ENCODE measurements around the gene RHBDL1. TPM values are rescaled to one million over a fixed set of nuclear protein-coding genes. Genes with fewer than 3 reads are reported as not detected.

The RHBDL1 gene
- total and polyA plus RNA-seq, 9 of the 15 experiments (the other 6 are each of a cell fraction or from before 2014, with no cell fraction given) = 0.03 to 5.6 (median 1.3) TPM; not detected in 1

DNA sequence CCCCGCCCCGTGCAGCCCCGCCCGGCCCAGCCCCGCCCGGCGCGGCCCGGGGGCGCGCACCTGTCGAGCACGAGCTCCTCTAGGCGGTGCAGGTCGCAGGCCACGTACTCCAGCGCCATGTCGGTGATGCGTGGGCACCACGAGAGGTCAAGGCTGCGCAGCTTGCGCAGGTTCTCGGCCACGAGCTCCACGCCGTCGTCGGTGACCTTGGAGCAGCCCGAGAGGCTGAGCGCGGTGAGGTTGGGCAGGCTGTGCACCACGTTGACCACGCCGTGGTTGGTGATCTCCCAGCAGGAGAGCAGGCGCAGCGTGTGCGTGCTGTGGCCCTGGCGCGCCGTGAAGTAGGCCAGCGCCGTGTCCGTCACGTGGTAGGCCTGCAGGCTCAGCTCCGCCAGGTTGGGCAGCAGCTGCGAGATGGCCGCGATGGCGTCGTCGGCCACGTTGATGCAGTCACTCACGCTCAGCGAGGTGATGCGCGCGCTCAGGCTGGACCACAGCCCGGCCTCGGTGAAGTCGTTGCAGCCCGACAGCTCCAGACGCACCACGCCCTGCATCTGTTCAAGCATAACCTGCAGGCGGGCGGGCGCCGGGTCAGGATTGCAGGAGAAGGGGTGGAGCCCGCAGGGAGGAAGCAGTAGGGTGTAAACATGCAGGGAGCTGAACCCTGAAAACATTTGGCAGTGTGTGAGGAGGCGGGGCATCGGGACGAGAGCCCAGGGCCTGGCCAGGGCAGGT is 20.1 kb downstream of the RHBDL1 start (continued):
- peak; percentile 50 for TF ChIP-seq SP1 (CRISPR knock-in tag; IDR thresholded peaks at IDR 0.05)
- no peak for TF ChIP-seq CBFA2T3 (IDR thresholded peaks at IDR 0.05)
- no peak for TF ChIP-seq ZNF551 (CRISPR knock-in tag; IDR thresholded peaks at IDR 0.05)
- peak; percentile 96 for TF ChIP-seq HNRNPLL (IDR thresholded peaks at IDR 0.05; ENCODE audit: low read depth, low read length, poor library complexity, severe bottlenecking)
- no peak for TF ChIP-seq ZNF354B (CRISPR knock-in tag; IDR thresholded peaks at IDR 0.05)
- TF ChIP-seq MIER1 (IDR thresholded peaks at IDR 0.05; ENCODE audit: low read depth) = 0 out of 2 replicates have a peak, but pooled peaks have one; percentile 24
- TF ChIP-seq, protein P1, sequence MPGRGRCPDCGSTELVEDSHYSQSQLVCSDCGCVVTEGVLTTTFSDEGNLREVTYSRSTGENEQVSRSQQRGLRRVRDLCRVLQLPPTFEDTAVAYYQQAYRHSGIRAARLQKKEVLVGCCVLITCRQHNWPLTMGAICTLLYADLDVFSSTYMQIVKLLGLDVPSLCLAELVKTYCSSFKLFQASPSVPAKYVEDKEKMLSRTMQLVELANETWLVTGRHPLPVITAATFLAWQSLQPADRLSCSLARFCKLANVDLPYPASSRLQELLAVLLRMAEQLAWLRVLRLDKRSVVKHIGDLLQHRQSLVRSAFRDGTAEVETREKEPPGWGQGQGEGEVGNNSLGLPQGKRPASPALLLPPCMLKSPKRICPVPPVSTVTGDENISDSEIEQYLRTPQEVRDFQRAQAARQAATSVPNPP (IDR thresholded peaks at IDR 0.05; ENCODE audit: borderline replicate concordance, insufficient read depth, insufficient read length) = no peak
- TF ChIP-seq MBD1 (CRISPR knock-in tag; IDR thresholded peaks at IDR 0.05) = no peak
- TF ChIP-seq ZNF507 (tag; conservative IDR thresholded peaks at IDR 0.05) = no peak
- no peak for TF ChIP-seq NCOA2 (IDR thresholded peaks at IDR 0.05; ENCODE audit: partially characterized antibody in 2 of 2)
- TF ChIP-seq FOXK2 (conservative IDR thresholded peaks at IDR 0.05 in 1 of 2, IDR thresholded peaks at IDR 0.05 in 1 of 2; ENCODE audit: low read depth in 2 of 2) = peak; percentile 64 to 65; a peak in 2 of 4 replicates
- TF ChIP-seq TRIM24 (IDR thresholded peaks at IDR 0.05) = no peak; a peak in 1 of 4 replicates
- no peak for TF ChIP-seq ZNF253 (CRISPR knock-in tag; conservative IDR thresholded peaks at IDR 0.05)
- peak; percentile 56 for TF ChIP-seq FIP1L1 (IDR thresholded peaks at IDR 0.05; ENCODE audit: low read depth, low read length, poor library complexity, severe bottlenecking)
- no peak for TF ChIP-seq NEUROD1 (IDR thresholded peaks at IDR 0.05; ENCODE audit: borderline replicate concordance, low read depth, low read length, partially characterized antibody)
- no peak for TF ChIP-seq SOX6 (IDR thresholded peaks at IDR 0.05)
- no peak for TF ChIP-seq ATF1 (CRISPR knock-in tag; IDR thresholded peaks at IDR 0.05)
- peak; percentile 74 for TF ChIP-seq ATF1 (tag; IDR thresholded peaks at IDR 0.05)
- no peak for TF ChIP-seq ZNF655 (CRISPR knock-in tag; IDR thresholded peaks at IDR 0.05)
- 0 out of 2 replicates have a peak, but pooled peaks have one; percentile 20 for TF ChIP-seq FOXJ2 (tag; IDR thresholded peaks at IDR 0.05)
- TF ChIP-seq, protein P2, sequence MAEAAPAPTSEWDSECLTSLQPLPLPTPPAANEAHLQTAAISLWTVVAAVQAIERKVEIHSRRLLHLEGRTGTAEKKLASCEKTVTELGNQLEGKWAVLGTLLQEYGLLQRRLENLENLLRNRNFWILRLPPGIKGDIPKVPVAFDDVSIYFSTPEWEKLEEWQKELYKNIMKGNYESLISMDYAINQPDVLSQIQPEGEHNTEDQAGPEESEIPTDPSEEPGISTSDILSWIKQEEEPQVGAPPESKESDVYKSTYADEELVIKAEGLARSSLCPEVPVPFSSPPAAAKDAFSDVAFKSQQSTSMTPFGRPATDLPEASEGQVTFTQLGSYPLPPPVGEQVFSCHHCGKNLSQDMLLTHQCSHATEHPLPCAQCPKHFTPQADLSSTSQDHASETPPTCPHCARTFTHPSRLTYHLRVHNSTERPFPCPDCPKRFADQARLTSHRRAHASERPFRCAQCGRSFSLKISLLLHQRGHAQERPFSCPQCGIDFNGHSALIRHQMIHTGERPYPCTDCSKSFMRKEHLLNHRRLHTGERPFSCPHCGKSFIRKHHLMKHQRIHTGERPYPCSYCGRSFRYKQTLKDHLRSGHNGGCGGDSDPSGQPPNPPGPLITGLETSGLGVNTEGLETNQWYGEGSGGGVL (CRISPR knock-in tag; IDR thresholded peaks at IDR 0.05) = no peak
- TF ChIP-seq SREBF1 (IDR thresholded peaks at IDR 0.05; ENCODE audit: borderline replicate concordance, low read depth, low read length) = no peak
- no peak for TF ChIP-seq KLF10 (CRISPR knock-in tag; IDR thresholded peaks at IDR 0.05)
- TF ChIP-seq NUFIP1 (IDR thresholded peaks at IDR 0.05; ENCODE audit: partially characterized antibody) = no peak
- no peak; the same call in 1 of the 2 replicates for TF ChIP-seq HCFC1 (IDR thresholded peaks at IDR 0.05; ENCODE audit: low read depth, low read length)

Measured in K562 (cell line).